Measurements from ENCODE around the gene FHAD1.

The FHAD1 gene

DNA sequence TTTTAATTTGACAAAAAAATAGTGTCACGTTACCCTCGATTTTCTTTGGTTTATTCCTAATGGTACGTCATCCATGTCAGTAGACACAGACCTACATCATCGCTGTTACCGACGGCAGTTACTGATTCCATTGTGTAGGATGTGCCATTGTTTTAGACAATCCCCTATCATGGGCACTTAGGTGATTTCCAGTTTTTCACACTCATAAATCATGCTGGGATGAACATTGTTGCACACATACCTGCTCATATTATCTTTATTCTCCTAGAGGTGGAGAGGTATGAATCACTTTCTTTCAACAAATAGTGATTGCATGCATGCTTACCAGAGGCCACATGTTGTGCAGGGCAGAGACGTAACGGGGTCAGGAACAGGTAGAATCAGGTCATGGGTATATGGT is 83.0 kb downstream of the FHAD1 start:
- no peak for DNase-seq

DNA sequence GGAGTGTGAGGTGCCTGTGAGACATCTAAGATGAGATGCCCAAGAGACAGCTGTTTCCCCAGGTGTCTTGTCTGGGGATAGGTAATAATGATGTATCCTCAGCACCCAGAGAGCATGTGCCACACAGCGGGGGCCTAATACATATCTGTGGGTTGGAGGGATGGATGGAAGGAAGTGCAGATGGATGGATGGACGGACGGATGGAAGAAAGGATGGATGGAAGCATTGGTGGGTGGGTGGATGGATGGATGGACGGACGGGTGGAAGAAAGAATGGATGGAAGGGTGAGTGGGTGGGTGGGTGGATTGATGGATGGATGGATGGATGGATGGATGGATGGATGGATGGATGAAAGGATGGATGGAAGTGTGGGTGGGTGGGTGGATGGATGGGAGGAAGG is 84.2 kb downstream of the FHAD1 start:
- no peak for DNase-seq

DNA sequence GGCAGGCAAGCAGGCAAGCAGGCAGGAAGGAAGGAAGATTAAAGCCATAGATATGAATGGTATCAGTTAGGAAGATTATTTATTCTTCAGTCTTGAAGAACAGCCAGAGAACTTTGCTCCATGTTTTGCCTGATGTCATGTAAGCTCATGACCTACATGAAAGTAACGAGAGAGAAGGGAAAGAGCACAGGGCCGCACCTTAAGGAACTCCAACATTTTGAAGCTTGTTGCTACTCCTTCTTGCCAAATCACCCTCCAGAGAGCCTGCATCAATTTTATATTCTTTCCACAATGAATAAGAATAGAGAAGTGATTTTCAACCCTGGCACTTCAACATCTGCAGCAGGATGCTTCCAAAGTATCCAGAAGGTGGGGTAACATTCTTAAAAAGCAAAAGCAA is 84.7 kb downstream of the FHAD1 start:
- DNase-seq = no peak

DNA sequence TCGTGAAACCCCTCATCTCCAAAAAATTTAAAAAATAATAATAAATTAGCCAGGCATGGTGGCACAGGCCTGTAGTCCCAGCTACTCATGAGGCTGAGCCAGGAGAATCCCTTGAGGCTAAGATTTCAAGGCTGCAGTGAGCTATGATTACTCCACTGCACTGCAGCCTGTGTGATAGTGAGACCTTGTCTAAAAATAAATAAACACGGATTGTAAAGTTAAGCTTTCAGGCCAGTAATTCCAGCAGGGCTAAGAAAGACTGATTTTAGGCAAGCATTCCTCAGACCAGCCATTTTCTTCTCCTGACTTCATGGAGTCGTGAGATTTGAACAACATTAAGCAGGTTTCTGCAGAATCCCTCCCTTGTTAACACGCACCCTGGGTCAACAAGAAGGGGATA is 85.5 kb downstream of the FHAD1 start:
- DNase-seq = no peak

DNA sequence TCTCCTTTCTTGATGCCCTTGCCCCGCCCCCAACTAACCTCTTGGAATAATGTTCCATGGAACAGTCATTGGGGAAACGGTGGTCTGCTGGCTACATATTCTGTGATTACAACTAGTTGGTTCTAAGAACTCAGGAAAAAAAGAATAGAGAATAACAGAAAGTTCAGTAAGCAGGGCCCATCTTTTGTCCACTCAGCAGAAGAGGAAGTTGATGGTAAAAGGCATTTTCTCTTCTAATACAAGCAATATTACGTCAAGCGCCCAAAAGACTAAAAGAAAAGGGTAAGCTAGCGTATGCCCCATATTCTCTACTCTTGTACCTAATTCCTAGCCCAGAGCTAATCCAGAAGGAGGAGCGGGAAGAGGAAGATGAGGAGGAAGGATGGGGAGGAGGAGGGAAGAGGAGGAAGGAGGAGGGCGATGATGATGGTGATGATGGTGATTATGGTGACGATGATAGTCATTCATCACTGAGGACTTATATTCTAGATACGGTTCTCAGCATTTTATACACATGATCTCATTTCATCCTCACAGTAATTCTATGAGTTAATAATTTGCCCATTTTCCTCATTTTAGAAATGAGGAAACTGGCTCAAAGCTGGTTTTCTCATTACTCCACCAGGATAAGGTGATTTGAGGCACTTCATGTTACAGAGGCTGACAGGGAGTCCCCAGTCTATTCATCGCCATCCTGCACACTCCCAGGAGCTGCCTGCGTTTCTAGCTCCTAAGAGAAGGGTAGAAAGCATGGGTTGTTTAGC is 86.1 kb downstream of the FHAD1 start:
- no peak for DNase-seq

DNA sequence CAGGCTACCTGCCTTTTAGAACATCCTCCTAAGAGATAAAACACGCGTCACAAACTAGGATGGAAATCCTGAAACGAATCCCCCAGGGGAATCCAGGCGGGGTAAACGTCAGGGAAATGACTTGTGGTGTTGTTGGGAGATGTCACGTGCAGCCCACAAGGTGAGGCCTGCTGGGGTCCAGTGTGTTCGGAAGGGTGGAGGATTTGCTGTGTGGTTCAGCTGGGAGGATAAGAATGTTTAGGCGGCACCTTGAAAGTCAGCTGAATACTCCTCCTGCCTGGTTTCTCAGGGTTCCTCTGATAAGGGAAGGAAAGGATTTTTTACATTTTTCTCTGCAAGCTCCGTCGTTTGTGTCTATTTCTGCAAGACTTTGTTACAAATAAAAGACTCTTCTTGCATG is 88.0 kb downstream of the FHAD1 start:
- DNase-seq = no peak

DNA sequence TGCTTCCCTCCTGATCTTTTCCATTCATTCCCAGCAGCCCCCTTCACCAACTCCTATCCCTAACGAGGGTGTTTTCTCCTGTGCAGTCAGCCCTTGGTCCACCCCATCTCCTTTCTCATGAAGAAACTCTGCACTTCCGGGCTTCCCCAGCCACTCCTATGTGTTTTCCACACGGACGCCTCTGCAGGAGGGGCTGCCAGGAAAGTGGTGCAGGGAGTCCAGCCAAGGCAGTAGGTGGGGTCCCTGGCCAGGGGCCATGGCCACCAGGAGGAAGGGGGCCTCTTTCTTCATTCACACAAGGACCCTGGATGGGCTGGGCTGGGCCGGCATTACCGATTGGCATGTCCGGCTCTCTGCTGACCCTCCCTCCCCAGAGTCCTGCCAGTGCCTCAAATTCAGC is 89.8 kb downstream of the FHAD1 start:
- DNase-seq = no peak

DNA sequence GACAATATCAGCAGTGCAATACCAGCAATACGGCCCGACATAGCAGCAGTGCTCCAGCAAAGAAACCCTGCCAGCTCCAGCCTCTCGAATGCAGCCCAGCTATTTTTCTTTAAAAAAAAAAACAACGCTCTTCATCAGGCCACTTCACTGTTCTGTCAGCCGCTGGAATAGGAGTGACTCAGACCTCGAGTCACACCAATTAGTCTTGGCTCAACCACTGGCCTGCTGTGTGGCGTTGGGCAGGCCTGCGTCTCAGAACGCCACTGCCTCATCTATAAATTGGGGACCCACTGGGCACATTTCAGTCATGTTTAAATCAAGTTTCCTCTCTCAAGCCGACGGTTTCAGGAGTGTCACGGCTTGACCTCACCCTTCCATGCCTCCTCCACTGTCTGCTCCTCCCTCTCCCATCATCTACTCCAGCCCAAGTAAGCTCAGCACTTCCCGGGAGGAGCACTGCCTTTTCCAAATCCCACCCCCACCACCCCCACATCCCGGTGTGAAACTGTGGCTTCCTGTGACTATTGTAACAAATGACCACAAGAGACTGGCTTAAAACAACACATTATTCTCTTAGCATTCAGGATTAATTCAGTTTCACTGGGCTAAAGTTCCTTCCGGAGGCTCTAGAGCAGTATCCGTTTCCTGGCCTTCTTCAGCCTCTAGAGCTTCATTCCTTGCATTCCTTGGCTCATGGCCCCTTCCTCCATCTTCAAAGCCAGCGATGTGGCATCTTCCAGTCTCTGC is 90.8 kb downstream of the FHAD1 start:
- DNase-seq = no peak

DNA sequence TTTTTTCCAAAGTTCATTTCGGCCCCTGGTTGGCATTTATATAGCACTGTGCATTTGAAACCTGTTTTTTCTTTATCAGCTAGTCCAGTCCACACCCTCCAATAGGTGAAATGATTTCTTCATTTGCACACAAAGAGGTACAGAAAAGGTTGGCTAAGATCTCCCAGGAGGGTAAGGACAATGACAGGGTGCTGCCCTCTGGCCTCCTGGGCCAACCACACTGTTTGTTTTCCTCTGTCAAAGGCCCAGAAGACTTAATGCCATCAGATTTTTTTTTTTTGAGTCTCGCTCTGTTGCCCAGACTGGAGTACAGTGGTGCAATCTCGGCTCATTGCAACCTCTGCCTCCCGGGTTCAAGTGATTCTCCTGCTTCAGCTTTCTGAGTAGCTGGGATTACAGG is 92.5 kb downstream of the FHAD1 start:
- no peak for DNase-seq

DNA sequence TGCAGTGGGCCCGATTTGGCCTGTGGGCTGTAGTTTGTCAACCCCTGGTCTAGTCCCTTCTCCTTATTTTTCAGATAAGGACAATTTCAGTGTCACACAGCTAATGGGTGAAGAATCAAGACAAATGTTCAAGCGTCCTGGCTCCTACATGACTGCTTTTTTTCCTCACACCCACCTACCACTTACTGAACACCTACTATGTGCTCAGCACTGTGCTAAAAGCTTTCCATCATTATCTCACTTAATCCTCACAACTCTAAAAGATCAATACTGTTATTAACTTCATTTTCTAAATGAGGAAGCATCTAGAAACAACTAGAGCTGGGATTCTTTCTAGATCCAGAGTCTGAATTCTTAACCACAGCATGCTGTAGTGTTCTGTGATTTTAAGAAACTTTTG is 94.2 kb downstream of the FHAD1 start:
- no peak for DNase-seq

DNA sequence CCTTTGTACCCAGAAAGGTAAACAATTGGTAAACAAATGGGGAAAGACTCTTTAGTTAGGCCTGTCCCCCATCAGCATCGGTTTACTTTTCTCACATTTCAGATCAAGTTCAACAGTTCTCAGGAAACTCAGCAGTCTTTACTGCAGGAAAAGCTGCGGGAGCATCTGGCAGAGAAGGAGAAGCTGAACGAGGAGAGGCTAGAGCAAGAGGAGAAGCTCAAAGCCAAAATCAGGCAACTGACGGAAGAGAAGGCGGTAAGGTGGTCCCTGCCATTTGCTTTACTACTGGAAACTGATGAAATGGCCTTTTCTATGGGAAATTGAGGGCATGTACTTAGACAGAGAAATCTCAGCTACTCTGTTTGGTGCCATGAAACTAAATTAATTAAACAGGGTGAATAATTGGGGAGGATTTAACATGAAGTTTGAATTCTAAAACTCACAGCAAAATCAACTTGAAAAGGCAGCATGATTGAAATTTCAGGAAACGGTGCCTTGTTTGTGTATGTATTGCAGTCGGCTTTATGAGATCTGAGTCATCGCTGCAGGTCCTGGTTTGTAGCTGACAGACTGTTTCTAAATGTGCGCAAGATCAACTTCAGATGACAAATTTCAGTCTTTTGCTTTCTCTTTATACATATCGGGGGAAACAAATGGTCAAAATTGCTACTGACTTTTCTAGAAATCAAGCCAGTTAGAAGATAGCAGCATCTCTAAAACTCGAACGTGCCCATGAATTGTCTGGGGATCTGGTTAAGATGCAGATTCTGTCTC is 94.8 kb downstream of the FHAD1 start:
- no peak for DNase-seq

DNA sequence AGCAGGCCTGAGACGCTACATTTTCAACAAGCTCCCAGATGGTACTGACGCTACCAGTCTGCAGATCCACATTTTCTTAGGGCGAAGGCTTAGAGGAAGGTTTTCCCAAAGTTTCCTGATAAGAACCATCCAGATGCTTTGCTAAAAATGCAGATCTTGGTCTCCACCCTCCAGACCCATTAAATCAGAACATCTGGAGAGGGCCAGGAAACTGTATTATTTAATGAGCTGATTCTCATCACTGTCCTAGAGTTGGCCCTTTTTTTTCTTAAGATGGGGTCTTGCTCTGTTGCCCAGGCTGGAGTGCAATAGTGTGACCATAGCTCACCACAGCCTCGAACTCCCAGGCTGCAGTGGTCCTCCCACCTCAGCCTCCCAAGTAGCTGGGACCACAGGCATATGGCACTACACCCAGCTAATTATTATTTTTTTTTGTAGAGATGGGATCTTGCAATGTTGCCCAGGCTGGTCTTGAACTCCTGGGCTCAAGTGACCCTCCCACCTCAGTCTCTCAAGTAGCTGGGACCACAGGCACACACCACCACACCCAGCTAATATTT is 95.5 kb downstream of the FHAD1 start:
- DNase-seq = no peak

DNA sequence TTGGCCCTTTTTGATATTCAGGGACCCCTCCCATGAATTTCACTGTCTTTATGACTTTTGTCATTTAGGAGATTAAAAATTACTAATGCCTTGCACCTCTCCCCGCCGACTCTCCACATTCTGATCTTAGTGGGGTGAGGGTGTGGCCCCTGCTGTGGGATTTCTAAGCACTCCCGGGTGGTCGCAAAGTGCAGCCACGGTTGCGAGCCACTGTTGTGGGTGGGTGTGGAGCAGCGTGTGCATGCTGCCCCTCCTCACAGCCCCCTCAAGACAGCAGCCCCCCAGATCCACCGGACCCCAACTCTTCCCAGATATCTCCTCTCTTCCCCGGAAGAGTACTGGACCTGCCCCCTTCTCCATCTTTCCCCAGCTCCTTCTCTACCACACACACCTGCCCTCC is 96.1 kb downstream of the FHAD1 start:
- DNase-seq = no peak

DNA sequence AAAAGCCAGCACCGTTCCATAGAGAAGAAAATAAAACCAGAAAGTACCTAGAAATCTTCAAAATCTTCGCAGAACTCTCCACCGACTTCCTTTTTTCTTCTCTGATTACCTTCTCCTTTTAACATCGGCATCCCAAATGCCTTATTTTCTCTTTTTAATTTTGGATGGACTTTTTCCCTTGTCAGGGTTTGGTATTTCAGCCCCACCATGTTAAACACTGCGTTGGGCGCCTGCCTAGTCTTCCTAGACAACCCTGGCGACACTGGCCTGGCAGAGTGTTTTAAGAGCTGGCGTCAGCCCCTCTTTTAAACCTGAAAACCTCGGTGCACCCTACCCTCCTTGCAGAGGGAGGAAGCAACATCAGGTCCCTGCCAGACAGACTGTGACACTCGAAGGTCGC is 96.7 kb downstream of the FHAD1 start:
- DNase-seq = no peak

DNA sequence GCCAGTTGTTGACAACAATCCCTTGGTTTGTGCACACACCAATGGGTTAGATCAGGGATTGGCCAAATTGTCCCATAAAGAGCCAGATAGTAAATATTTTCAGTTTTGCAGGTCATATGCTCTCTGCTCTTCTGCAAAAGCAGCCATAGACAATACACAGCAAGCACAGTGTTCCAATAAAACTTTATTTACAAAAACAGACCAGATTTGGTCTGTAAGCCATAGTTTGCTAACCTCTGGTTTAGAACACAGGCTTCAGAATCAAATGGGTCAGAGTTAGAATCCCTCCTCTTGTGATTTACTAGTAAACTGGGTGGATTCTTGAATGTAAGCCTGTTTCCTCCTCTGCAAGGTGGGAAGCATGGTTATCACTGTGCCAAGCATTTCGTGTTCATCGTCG is 97.4 kb downstream of the FHAD1 start:
- DNase-seq = no peak

DNA sequence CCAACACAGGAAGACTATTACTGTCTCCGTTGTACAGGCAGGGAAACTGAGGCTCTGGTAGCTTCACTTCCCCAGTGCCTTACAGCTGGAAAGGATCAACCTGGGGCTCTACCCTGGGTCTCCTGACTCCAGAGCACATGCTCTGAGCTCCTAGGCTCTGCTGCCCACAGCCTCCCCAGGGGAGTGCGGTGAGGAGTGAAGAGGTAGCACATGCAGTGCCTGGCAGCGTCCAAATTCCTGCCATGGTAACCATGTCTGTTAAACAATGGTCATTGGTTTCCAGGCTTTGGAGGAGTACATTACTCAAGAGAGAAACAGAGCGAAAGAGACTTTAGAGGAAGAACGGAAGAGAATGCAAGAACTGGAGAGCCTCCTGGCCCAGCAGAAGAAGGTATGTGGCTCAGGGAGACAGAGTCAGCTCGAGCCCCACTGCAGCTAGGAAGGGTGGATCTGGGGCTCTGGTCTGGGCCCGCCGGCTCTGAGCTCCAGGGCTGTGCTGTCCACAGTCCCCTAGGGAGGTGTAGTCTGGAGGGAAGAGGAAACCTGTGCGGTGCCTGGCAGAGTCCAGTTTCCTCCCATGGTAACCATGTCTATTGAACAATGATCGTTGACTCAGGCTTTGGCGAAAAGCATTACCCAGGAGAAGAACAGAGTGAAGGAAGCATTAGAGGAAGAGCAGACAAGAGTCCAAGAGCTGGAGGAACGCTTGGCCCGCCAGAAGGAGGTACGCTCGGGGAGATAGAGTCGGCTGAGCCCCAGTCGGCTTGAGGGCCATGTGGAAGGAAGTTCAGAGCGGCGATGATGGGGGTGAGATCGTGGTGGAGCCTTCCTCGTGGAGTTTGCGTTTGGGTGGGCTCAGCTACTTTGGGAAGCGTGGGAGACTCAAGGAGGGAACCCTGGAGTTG is 98.0 kb downstream of the FHAD1 start:
- DNase-seq = no peak

DNA sequence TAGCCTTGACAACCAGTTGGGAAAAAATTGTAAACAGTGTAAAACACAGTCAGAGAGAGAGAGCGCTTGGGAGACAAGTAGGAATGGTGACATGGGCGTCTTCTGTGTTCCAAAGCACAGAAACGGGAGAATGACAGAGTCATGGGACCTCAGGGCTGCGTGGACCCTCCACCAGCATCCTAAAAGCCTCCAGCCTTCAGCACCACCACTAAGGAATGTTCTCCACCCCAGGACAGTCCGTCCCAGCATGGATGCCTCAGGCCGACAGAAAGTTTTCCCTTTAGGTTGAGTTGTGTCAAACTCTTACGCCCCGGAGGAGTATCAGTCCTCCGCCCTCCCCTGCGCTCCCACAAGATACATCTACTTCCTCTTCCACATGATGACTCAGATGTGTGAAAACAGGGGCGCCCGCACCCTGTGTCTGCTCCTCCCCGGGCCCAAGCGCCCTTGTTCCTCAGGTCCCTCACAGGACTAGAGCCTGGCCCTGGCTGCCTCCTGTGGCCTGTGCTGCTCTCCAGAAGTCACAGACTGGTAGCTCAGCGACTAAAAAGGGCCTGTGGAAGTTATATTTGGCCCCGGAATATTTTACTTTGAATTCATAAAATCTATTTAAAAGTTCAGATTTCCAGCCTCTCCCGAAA is 98.8 kb downstream of the FHAD1 start:
- no peak for DNase-seq

DNA sequence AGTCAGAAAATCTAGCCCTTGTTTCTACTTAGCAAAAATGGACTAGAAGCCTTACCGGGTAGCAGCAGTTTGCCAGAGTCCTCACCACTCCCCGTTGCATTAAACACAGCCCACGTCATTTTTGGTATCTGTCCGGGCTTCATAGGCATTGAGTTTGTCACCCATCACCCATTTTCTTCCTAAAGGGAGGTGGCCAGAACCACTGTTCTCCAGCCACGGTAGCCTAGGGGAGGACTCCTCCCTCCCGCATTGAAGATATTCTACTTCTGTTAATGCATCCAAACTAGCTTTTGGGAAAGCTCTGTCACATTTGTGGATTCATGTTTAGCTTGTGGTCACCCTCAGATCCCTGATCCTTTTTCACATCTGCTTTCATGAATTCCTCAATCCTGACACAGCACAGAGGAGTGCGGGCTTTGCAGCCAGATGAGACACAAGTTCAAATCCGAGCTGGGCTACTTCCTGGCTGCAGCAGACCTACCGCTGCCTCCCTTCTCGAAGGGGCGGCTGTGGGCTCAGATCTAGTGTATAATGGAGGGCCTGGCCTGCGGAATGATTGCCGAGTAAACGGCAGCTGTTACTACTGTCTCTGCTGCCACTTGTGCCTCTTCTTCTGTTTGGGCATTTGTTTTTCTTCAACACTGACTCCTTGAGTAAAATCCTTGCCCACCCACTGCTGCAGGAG is 99.5 kb downstream of the FHAD1 start:
- DNase-seq = no peak

DNA sequence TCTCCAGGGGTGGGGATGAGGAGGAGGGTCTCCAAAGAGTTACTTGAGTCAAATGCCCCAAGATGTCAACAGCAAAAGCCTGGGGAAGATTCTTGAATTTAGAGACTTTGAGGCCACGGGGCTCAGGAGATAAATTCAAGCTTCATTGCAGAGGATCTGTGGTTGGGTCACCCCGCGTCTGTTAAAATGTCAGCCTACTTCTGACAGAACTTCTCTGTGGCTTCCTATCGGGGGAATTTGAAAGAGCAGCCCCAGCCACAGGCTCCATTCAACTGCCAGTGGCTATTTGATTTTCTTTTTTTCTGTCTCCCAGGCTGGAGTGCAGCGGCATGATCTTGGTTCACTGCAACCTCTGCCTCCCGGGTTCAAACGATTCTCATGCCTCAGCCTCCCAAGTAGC is 100.2 kb downstream of the FHAD1 start:
- DNase-seq = no peak

DNA sequence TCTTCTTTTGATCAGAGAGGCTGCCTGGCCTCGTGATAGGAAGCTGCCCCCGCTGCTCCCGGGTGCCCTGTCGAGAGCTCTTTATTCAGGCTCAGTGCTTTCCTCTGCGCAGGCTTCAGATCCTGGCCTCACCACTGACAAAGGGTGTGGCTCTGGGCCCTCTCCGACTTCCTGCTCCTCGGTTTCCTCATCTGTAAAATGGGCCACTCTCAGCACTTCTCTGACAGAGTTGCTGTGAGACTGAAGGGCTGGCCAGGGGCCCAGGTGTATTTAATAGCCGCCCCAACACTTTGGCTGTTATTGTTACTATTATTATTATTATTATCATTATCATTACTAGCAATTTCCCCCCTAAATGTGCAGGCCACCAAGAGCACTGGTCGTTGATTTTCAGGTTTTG is 101.6 kb downstream of the FHAD1 start:
- no peak for DNase-seq

DNA sequence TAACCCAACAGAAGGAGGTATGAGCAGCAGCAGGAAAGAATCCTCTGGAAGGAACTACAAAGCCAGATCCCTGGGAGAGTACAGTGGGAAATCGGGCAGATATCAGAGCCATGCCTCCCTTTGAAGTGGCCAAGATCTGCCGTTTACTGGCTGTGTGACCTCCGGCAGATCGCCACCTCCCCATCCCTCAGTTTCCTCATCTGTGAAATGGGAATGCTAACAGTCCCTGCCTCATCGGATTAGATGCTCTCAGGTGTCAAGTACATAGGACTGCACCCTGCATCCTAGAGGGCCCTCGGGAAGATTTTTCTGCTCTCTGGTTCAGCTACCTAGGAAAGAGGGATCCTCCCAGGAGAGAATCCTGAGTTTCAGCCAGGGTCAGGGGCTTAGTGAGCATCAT is 102.1 kb downstream of the FHAD1 start:
- no peak for DNase-seq
